WTC11 (cell line): Measurements from ENCODE around the gene SFI1. TPM values are rescaled to one million over a fixed set of nuclear protein-coding genes. Genes with fewer than 3 reads are reported as not detected.

Experiments
- ATAC-seq: fragments of 200-7000 bp; cut with Tn5 transposase; 2 replicates; pipeline ENCODE4 v1.10.0; 2021; ENCODE audit warnings: mild to moderate bottlenecking, moderate library complexity
- CTCF ChIA-PET: fragments of 300-600 bp; sonication (Branson Sonifier 250); formaldehyde crosslinking; loops from one replicate; lab custom pipeline; 2021; ENCODE audit warnings: antibody characterized with exemption; lab: Charles Lee
- POLR2A ChIA-PET: fragments of 350-600 bp; sonication (Branson Sonifier 250); formaldehyde crosslinking; loops from one replicate; lab custom pipeline; 2021; ENCODE audit warnings: antibody characterized with exemption; lab: Charles Lee
- DNase-seq: peaks from one replicate; pipeline ENCODE4 v3.0.0; 2021; ENCODE audit warnings: low spot score
- H3K27ac Mint-ChIP-seq: 2 replicates; pipeline ENCODE4 v1.8.0; 2021; ENCODE audit warnings: mixed read lengths
- H3K27me3 Mint-ChIP-seq: 2 replicates; pipeline ENCODE4 v1.8.0; 2021; ENCODE audit warnings: low read depth, mild to moderate bottlenecking, moderate library complexity, mixed read lengths
- H3K36me3 Mint-ChIP-seq: 2 replicates; pipeline ENCODE4 v1.8.0; 2021; ENCODE audit warnings: mixed read lengths
- H3K4me1 Mint-ChIP-seq: 2 replicates; pipeline ENCODE4 v1.8.0; 2022; ENCODE audit warnings: mixed read lengths
- H3K4me3 Mint-ChIP-seq: 2 replicates; pipeline ENCODE4 v1.8.0; 2021; ENCODE audit warnings: mild to moderate bottlenecking, moderate library complexity, mixed read lengths
- H3K9me3 Mint-ChIP-seq: 2 replicates; pipeline ENCODE4 v1.8.0; 2021; ENCODE audit warnings: mixed read lengths
- AFF4 ChIP-seq: sonication (generic); formaldehyde crosslinking; IDR thresholded peaks from 2 replicates; pipeline ENCODE4 v1.8.1; 2023; ENCODE audit warnings: mild to moderate bottlenecking, missing genetic modification reagents, borderline replicate concordance
- ATF2 ChIP-seq: sonication (generic); formaldehyde crosslinking; IDR thresholded peaks from 2 replicates; pipeline ENCODE4 v1.8.1; 2022; ENCODE audit warnings: low read depth, missing genetic modification reagents, borderline replicate concordance
- CDX4 ChIP-seq: fragments of 250-450 bp; sonication (Bioruptor Pico); IDR thresholded peaks from 2 replicates; pipeline ENCODE4 v1.9.0; 2021; ENCODE audit warnings: moderate library complexity, mild to moderate bottlenecking, inconsistent platforms, borderline replicate concordance
- CREM ChIP-seq: sonication (generic); formaldehyde crosslinking; IDR thresholded peaks from 2 replicates; pipeline ENCODE4 v1.8.1; 2022; ENCODE audit warnings: mild to moderate bottlenecking, missing genetic modification reagents, moderate library complexity
- E2F1 ChIP-seq: sonication (generic); formaldehyde crosslinking; IDR thresholded peaks from 2 replicates; pipeline ENCODE4 v1.8.0; 2022; ENCODE audit warnings: mild to moderate bottlenecking, missing genetic modification reagents
- ESRRA ChIP-seq: sonication (generic); formaldehyde crosslinking; IDR thresholded peaks from 2 replicates; pipeline ENCODE4 v1.8.1; 2022; ENCODE audit warnings: mild to moderate bottlenecking, missing genetic modification reagents, borderline replicate concordance
- FOXK1 ChIP-seq: sonication (generic); formaldehyde crosslinking; IDR thresholded peaks from 2 replicates; pipeline ENCODE4 v1.8.0; 2022; ENCODE audit warnings: mild to moderate bottlenecking, moderate library complexity, missing genetic modification reagents
- GABPB1 ChIP-seq: sonication (generic); formaldehyde crosslinking; IDR thresholded peaks from 2 replicates; pipeline ENCODE4 v1.8.1; 2023; ENCODE audit warnings: mild to moderate bottlenecking, missing genetic modification reagents
- HMGA2 ChIP-seq: fragments of 250-450 bp; sonication (Bioruptor Pico); IDR thresholded peaks from 2 replicates; pipeline ENCODE4 v1.4.0; 2021; ENCODE audit warnings: mild to moderate bottlenecking, moderate library complexity
- HMGXB4 ChIP-seq: sonication (generic); formaldehyde crosslinking; IDR thresholded peaks from 2 replicates; pipeline ENCODE4 v1.8.1; 2023; ENCODE audit warnings: mild to moderate bottlenecking, moderate library complexity, missing genetic modification reagents
- IRF1 ChIP-seq: sonication (generic); formaldehyde crosslinking; IDR thresholded peaks from 2 replicates; pipeline ENCODE4 v1.8.0; 2023; ENCODE audit warnings: missing genetic modification reagents
- JAZF1 ChIP-seq: fragments of 250-450 bp; sonication (Bioruptor Pico); IDR thresholded peaks from 2 replicates; pipeline ENCODE4 v1.9.0; 2021; ENCODE audit warnings: moderate library complexity, mild to moderate bottlenecking, inconsistent platforms
- MLX ChIP-seq: sonication (generic); formaldehyde crosslinking; IDR thresholded peaks from 2 replicates; pipeline ENCODE4 v1.8.1; 2023; ENCODE audit warnings: mild to moderate bottlenecking, missing genetic modification reagents, moderate library complexity
- RORB ChIP-seq: fragments of 250-450 bp; sonication (Bioruptor Pico); IDR thresholded peaks from 2 replicates; pipeline ENCODE4 v1.9.0; 2021; ENCODE audit warnings: mild to moderate bottlenecking
- SMAD3 ChIP-seq: sonication (generic); formaldehyde crosslinking; IDR thresholded peaks from 2 replicates; pipeline ENCODE4 v1.8.0; 2022; ENCODE audit warnings: missing genetic modification reagents, mild to moderate bottlenecking, borderline replicate concordance
- TCF7 ChIP-seq: sonication (generic); formaldehyde crosslinking; IDR thresholded peaks from 2 replicates; pipeline ENCODE4 v1.8.0; 2022; ENCODE audit warnings: mild to moderate bottlenecking, low read depth, missing genetic modification reagents, moderate library complexity
- ZNF121 ChIP-seq: sonication (generic); formaldehyde crosslinking; IDR thresholded peaks from 2 replicates; pipeline ENCODE4 v1.8.0; 2023; ENCODE audit warnings: missing genetic modification reagents
- ZNF138 ChIP-seq: sonication (generic); formaldehyde crosslinking; conservative IDR thresholded peaks from 2 replicates; pipeline ENCODE4 v1.8.1; 2022; ENCODE audit warnings: mild to moderate bottlenecking, moderate library complexity, missing genetic modification reagents
- ZNF232 ChIP-seq: sonication (generic); formaldehyde crosslinking; IDR thresholded peaks from 2 replicates; pipeline ENCODE4 v1.8.0; 2022; ENCODE audit warnings: mild to moderate bottlenecking, missing genetic modification reagents
- total RNA-seq: library from RNA; stranded (reverse); gene quantifications from 3 replicates; pipeline ENCODE4 v1.2.3, GENCODE V29; 2021

SFI1 gene
- total RNA-seq, 1 experiment from 2014 or later, result 43.6 TPM

- TF ChIP-seq AFF4 (CRISPR knock-in tag), result no peak
These were observed 114.3 kb downstream of the SFI1 start (continued) for GRCh38 chr22:31610611-31611010.

- DNase-seq (no peak), ATAC-seq (peak; percentile 40)
- Mint-ChIP-seq H3K4me1 (no peaks in the 10 kb centered on the region), H3K9me3 (no peaks in the 10 kb centered on the region), H3K4me3 (no peak overlapping the region), H3K27ac (no peak overlapping the region), H3K36me3 (no peaks in the 10 kb centered on the region), H3K27me3 (no peaks in the 10 kb centered on the region; the same call in 1 of the 2 replicates)
- POLR2A ChIA-PET, result no interaction called here
- CTCF ChIA-PET, result interaction anchor here (1.0 to 1.2 kb wide), 2 partner anchors 19 to 359 kb away, joined by 3 to 7 read pairs; no protein-coding TSS in a partner anchor
- TF ChIP-seq ESRRA, result no peak
- TF ChIP-seq IRF1, result no peak
- no peak for TF ChIP-seq TCF7 (CRISPR knock-in tag)
- TF ChIP-seq ZNF232, result no peak
- no peak for TF ChIP-seq HMGXB4 (CRISPR knock-in tag)
- no peak for TF ChIP-seq FOXK1 (CRISPR knock-in tag)
- no peak for TF ChIP-seq JAZF1 (CRISPR knock-in tag)
- no peak for TF ChIP-seq RORB
- no peak for TF ChIP-seq CDX4 (CRISPR knock-in tag)
- no peak for TF ChIP-seq AFF4 (CRISPR knock-in tag)
- TF ChIP-seq MLX (CRISPR knock-in tag), result no peak
- TF ChIP-seq ZNF121 (CRISPR knock-in tag), result no peak
- TF ChIP-seq ATF2 (CRISPR knock-in tag), result no peak
- no peak for TF ChIP-seq SMAD3 (CRISPR knock-in tag)
- no peak for TF ChIP-seq E2F1 (CRISPR knock-in tag)
- no peak for TF ChIP-seq HMGA2 (CRISPR knock-in tag)
- no peak for TF ChIP-seq GABPB1 (CRISPR knock-in tag)
- TF ChIP-seq CREM (CRISPR knock-in tag), result no peak
- no peak for TF ChIP-seq ZNF138 (CRISPR knock-in tag)
These were observed 114.9 kb downstream of the SFI1 start for GRCh38 chr22:31611061-31611760.
